ENCODE results near the gene CORO2B.

CORO2B gene

DNA sequence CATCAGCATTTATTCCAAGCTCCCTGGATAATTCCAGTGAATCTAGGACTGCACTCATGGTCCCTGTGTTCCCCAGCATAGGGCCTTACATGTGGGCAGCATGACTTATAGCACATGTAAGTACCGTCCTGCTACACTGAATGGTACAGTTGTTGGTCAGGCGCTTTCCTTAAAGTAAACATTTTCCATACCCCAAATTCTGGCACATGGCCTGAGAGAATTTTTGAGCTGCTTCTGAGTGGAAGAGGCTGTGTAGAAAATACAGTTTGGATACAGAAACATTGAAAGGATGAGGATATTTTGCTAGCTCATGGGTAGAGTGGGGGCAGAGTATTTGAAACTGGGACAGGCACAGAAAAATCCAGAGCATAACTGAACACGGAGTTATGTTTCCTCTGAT is 27.6 kb downstream of the CORO2B start:
- no peak for DNase-seq
- H3K36me3 ChIP-seq (replicated peaks; ENCODE audit: insufficient read depth, low read length) = no peaks in the 10 kb centered on the region
- H3K27ac ChIP-seq (ENCODE audit: low read length) = no peak overlapping the region
- TF ChIP-seq EZH2 (optimal IDR thresholded peaks at IDR 0.05; ENCODE audit: low read depth, low read length) (no peak), EZH2phosphoT487 (IDR thresholded peaks at IDR 0.05; ENCODE audit: low read length) (no peak), CTCF (IDR thresholded peaks at IDR 0.05; ENCODE audit: low read length) (no peak)
- H3K4me1 ChIP-seq (ENCODE audit: low read length) = no peaks in the 10 kb centered on the region
- no peaks in the 10 kb centered on the region for H3F3A ChIP-seq (ENCODE audit: insufficient read depth, low read length)
- H3K9me2 ChIP-seq (replicated peaks; ENCODE audit: insufficient read depth, low read length) = no peaks in the 10 kb centered on the region
- no peaks in the 10 kb centered on the region for H3K9me3 ChIP-seq (replicated peaks; ENCODE audit: insufficient read depth, low read length)
- no peaks in the 10 kb centered on the region for H4K20me1 ChIP-seq (ENCODE audit: insufficient read depth, low read length)
- no peak overlapping the region for H3K9ac ChIP-seq (ENCODE audit: low read length)
- no peak overlapping the region for H3K4me2 ChIP-seq (ENCODE audit: low read depth, low read length)
- H3K27me3 ChIP-seq (replicated peaks; ENCODE audit: insufficient read depth, low read length) = no peaks in the 10 kb centered on the region
- H3K4me3 ChIP-seq (ENCODE audit: low read length) = no peak overlapping the region
- H2AFZ ChIP-seq (ENCODE audit: low read length) = no peak overlapping the region
- H3K79me2 ChIP-seq (ENCODE audit: low read length) = no peaks in the 10 kb centered on the region

DNA sequence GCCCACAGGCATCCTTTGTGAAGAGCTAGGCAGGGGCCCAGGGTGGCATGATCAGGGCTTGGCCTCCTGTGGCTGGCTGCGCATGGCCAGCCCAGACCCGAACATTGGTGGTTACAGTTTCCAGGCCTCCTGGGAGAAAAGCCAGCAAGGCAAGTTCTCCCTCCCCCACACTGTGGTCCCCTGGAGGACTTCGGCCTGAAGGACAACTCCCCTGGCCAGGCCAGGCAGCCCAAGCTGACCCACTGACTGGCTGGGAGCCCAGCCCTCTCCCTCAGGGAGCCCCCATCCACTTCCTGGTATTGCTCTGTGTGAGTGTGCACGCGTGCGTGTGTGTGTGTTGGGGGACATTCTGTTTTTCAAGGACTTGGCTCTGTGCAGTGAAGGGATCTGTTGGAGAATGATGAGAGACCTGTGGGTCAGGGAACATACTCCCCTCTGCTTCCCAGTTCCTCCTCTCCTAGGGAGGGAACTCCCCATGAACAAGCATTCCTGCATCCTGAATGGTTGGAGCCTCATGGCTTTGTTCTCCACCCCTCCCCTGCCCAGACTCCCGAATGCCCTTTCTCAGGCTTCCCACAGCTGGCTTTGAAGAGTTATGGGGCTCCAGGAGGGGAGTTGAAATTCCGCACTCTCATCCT is 29.5 kb downstream of the CORO2B start:
- no peaks in the 10 kb centered on the region for H3F3A ChIP-seq (ENCODE audit: insufficient read depth, low read length)
- H3K27me3 ChIP-seq (replicated peaks; ENCODE audit: insufficient read depth, low read length) = no peaks in the 10 kb centered on the region
- H3K4me1 ChIP-seq (ENCODE audit: low read length) = no peaks in the 10 kb centered on the region
- H3K79me2 ChIP-seq (ENCODE audit: low read length) = no peaks in the 10 kb centered on the region
- no peaks in the 10 kb centered on the region for H3K9me2 ChIP-seq (replicated peaks; ENCODE audit: insufficient read depth, low read length)
- no peak overlapping the region for H3K4me2 ChIP-seq (ENCODE audit: low read depth, low read length)
- H3K4me3 ChIP-seq (ENCODE audit: low read length) = no peak overlapping the region
- H3K36me3 ChIP-seq (replicated peaks; ENCODE audit: insufficient read depth, low read length) = no peaks in the 10 kb centered on the region
- no peak overlapping the region for H3K27ac ChIP-seq (ENCODE audit: low read length)
- TF ChIP-seq EZH2 (optimal IDR thresholded peaks at IDR 0.05; ENCODE audit: low read depth, low read length) (no peak), CTCF (IDR thresholded peaks at IDR 0.05; ENCODE audit: low read length) (no peak), EZH2phosphoT487 (IDR thresholded peaks at IDR 0.05; ENCODE audit: low read length) (no peak)
- no peaks in the 10 kb centered on the region for H4K20me1 ChIP-seq (ENCODE audit: insufficient read depth, low read length)
- no peaks in the 10 kb centered on the region for H3K9me3 ChIP-seq (replicated peaks; ENCODE audit: insufficient read depth, low read length)
- no peak for DNase-seq
- no peak overlapping the region for H2AFZ ChIP-seq (ENCODE audit: low read length)
- no peak overlapping the region for H3K9ac ChIP-seq (ENCODE audit: low read length)

- TF ChIP-seq EZH2phosphoT487 (IDR thresholded peaks at IDR 0.05; ENCODE audit: low read length) = no peak
- TF ChIP-seq CTCF (IDR thresholded peaks at IDR 0.05; ENCODE audit: low read length) = no peak
- no peak for TF ChIP-seq EZH2 (optimal IDR thresholded peaks at IDR 0.05; ENCODE audit: low read depth, low read length)
- H3F3A ChIP-seq (ENCODE audit: insufficient read depth, low read length) = no peaks in the 10 kb centered on the region
- no peak overlapping the region for H3K27ac ChIP-seq (ENCODE audit: low read length)
- no peak for DNase-seq
- H3K4me1 ChIP-seq (ENCODE audit: low read length) = no peaks in the 10 kb centered on the region
- H3K4me2 ChIP-seq (ENCODE audit: low read depth, low read length) = no peak overlapping the region
- no peaks in the 10 kb centered on the region for H3K79me2 ChIP-seq (ENCODE audit: low read length)
- H3K36me3 ChIP-seq (replicated peaks; ENCODE audit: insufficient read depth, low read length) = no peaks in the 10 kb centered on the region
- no peak overlapping the region for H2AFZ ChIP-seq (ENCODE audit: low read length)
- H3K4me3 ChIP-seq (ENCODE audit: low read length) = no peak overlapping the region
- H4K20me1 ChIP-seq (ENCODE audit: insufficient read depth, low read length) = no peaks in the 10 kb centered on the region
- H3K9ac ChIP-seq (ENCODE audit: low read length) = no peak overlapping the region
- H3K27me3 ChIP-seq (replicated peaks; ENCODE audit: insufficient read depth, low read length) = no peaks in the 10 kb centered on the region
- H3K9me3 ChIP-seq (replicated peaks; ENCODE audit: insufficient read depth, low read length) = no peaks in the 10 kb centered on the region
- no peaks in the 10 kb centered on the region for H3K9me2 ChIP-seq (replicated peaks; ENCODE audit: insufficient read depth, low read length)
Observed at GRCh38 chr15:68608844-68609232, 30.0 kb downstream of the CORO2B start.
